Measurements from ENCODE around the gene CMTR2. TPM values are rescaled to one million over a fixed set of nuclear protein-coding genes. Genes with fewer than 3 reads are reported as not detected.

CMTR2 gene
- total and polyA plus RNA-seq, 2 experiments from 2014 or later = 6.0 to 19.0 TPM

GRCh38 chr16:71242036-71242435 lies 47.2 kb downstream of the CMTR2 start:
- no peak overlapping the region for H3K27ac Mint-ChIP-seq
- no peak overlapping the region for H3K4me3 ChIP-seq
- peaks cover 3% of the 10 kb centered on the region for H3K27me3 Mint-ChIP-seq (ENCODE audit: insufficient read depth, low read depth, poor library complexity)
- peaks cover 8% of the 10 kb centered on the region; the same call in 1 of the 3 replicates for H3K4me1 Mint-ChIP-seq
- H3K36me3 Mint-ChIP-seq (ENCODE audit: low read depth) = no peaks in the 10 kb centered on the region
- H3K9me2 ChIP-seq (ENCODE audit: insufficient read depth) = peaks cover 13% of the 10 kb centered on the region; the same call in 1 of the 2 replicates
- no peaks in the 10 kb centered on the region for H4K20me1 ChIP-seq (replicated peaks; ENCODE audit: insufficient read depth)
- no peaks in the 10 kb centered on the region for H3F3A ChIP-seq (replicated peaks; ENCODE audit: low read depth)
- H3K4me2 ChIP-seq = no peak overlapping the region
- TF ChIP-seq EZH2phosphoT487 (IDR thresholded peaks at IDR 0.05; ENCODE audit: unreplicated experiment) (no peak), CREB1 (CRISPR knock-in tag; IDR thresholded peaks at IDR 0.05; ENCODE audit: low read depth) (no peak), NANOG (IDR thresholded peaks at IDR 0.05; ENCODE audit: borderline replicate concordance) (no peak), ZNF114 (CRISPR knock-in tag; IDR thresholded peaks at IDR 0.05) (no peak), ZNF462 (CRISPR knock-in tag; IDR thresholded peaks at IDR 0.05) (no peak), ETS1 (IDR thresholded peaks at IDR 0.05) (no peak), CTCF (conservative IDR thresholded peaks at IDR 0.05; ENCODE audit: low read depth in 2 of 2) (no peak), POLR2AphosphoS5 (IDR thresholded peaks at IDR 0.05; ENCODE audit: low read depth) (no peak), ZNF331 (CRISPR knock-in tag; IDR thresholded peaks at IDR 0.05; ENCODE audit: low read depth) (no peak), EZH2 (IDR thresholded peaks at IDR 0.05; ENCODE audit: low read depth, unreplicated experiment) (no peak), STAT1 (IDR thresholded peaks at IDR 0.05; ENCODE audit: unreplicated experiment) (no peak), JUNB (IDR thresholded peaks at IDR 0.05; ENCODE audit: unreplicated experiment) (no peak), REST (IDR thresholded peaks at IDR 0.05; ENCODE audit: unreplicated experiment) (no peak)
- ATAC-seq (no peak), DNase-seq (ENCODE audit: low spot score) (no peak)
- no peaks in the 10 kb centered on the region; the same call in 1 of the 2 replicates for H3K4me1 ChIP-seq (ENCODE audit: insufficient read depth)
- peaks cover 8% of the 10 kb centered on the region; the same call in 2 of the 3 replicates for H3K9me3 Mint-ChIP-seq
- H3K27me3 ChIP-seq (ENCODE audit: insufficient read depth) = no peaks in the 10 kb centered on the region
- H3K36me3 ChIP-seq (ENCODE audit: insufficient read depth) = no peaks in the 10 kb centered on the region
- no peak overlapping the region for H2AFZ ChIP-seq
- no peak overlapping the region for H3K4me3 Mint-ChIP-seq
- H3K27ac ChIP-seq (ENCODE audit: low read depth) = no peak overlapping the region
- H3K79me2 ChIP-seq (replicated peaks; ENCODE audit: insufficient read depth) = no peaks in the 10 kb centered on the region
